ENCODE data around the gene FILIP1. TPM values are rescaled to one million over a fixed set of nuclear protein-coding genes. Genes with fewer than 3 reads are reported as not detected.

FILIP1 gene
- total and polyA plus RNA-seq, 10 of the 15 experiments (the other 5 are each of a cell fraction or from before 2014, with no cell fraction given) = 0.23 to 2.0 (median 0.44) TPM

- ChIA-PET RAD21 (ENCODE audit: unreplicated experiment) (no interaction called here), SMC1A (ENCODE audit: uncharacterized antibody, unreplicated experiment) (no interaction called here), CTCF (interaction anchor here (0.9 kb wide), 1 partner anchor 31 kb away, joined by 3 read pairs; no protein-coding TSS in a partner anchor), POLR2A (no interaction called here)
- H3K9ac ChIP-seq (ENCODE audit: control insufficient read depth, insufficient read depth, low read length) = no peak overlapping the region
- no peak overlapping the region for H3K4me3 ChIP-seq
- no peaks in the 10 kb centered on the region for H3K36me3 ChIP-seq (ENCODE audit: control insufficient read depth in 2 of 2, insufficient read depth in 2 of 2, low read length in 1 of 2)
- H4K20me1 ChIP-seq (ENCODE audit: control insufficient read depth, insufficient read depth) = no peaks in the 10 kb centered on the region
- FAIRE-seq (no peak), DNase-seq (ENCODE audit: low read depth, low spot score) (no peak), ATAC-seq (no peak)
- H3K27ac ChIP-seq (ENCODE audit: control insufficient read depth, insufficient read depth) = no peak overlapping the region
- in situ Hi-C loops (cut with MboI) (no loop called here), intact Hi-C loops (cut with micrococcal nuclease; ENCODE audit: unreplicated experiment) (no loop called here)
- H3K4me2 ChIP-seq (ENCODE audit: control insufficient read depth, insufficient read depth) = no peak overlapping the region
- H3K27me3 ChIP-seq (replicated peaks in 1 of 2; ENCODE audit: control insufficient read depth in 2 of 2, insufficient read depth in 2 of 2, low read length in 1 of 2) = no peaks in the 10 kb centered on the region; a peak in 1 of 4 replicates
- no peak for TF ChIP-seq NR2C1 (IDR thresholded peaks at IDR 0.05)
- no peak for TF ChIP-seq PAX5 (IDR thresholded peaks at IDR 0.05; ENCODE audit: borderline replicate concordance, low read depth, low read length)
- BruUV-seq (replicated peaks) = no TSS peak
- WGBS (ENCODE audit: insufficient coverage, insufficient replicate concordance, low lambda C conversion rate, missing lambda C conversion rate) = 0% methylated on average over 1 of the region's 1 CpG
- no peaks in the 10 kb centered on the region; the same call in 2 of the 3 replicates for H3K9me3 ChIP-seq (replicated peaks; ENCODE audit: control insufficient read depth, insufficient read depth, low read length)
- no peaks in the 10 kb centered on the region for H3K79me2 ChIP-seq (ENCODE audit: control insufficient read depth, insufficient read depth, low read length)
- H3K4me1 ChIP-seq (ENCODE audit: control insufficient read depth, insufficient read depth, low read length) = no peaks in the 10 kb centered on the region
- no peak overlapping the region for H2AFZ ChIP-seq (ENCODE audit: control insufficient read depth, low read depth, low read length)
These were observed 165.8 kb downstream of the FILIP1 start for GRCh38 chr6:75327807-75328206.

- in situ Hi-C loops (cut with MboI) = no loop called here
- H3K79me2 ChIP-seq (ENCODE audit: control insufficient read depth, insufficient read depth, low read length) = no peaks in the 10 kb centered on the region
- no peak for FAIRE-seq
- TF ChIP-seq BHLHE40 (IDR thresholded peaks at IDR 0.05; ENCODE audit: borderline replicate concordance in 1 of 2, low read depth in 2 of 2, low read length in 1 of 2) (no peak), MAX (IDR thresholded peaks at IDR 0.05; ENCODE audit: low read depth, low read length) (no peak), EGR1 (IDR thresholded peaks at IDR 0.05; ENCODE audit: borderline replicate concordance in 1 of 2, low read depth in 2 of 2, low read length in 2 of 2) (no peak), E4F1 (IDR thresholded peaks at IDR 0.05; ENCODE audit: borderline replicate concordance, partially characterized antibody) (no peak), ZNF592 (IDR thresholded peaks at IDR 0.05) (no peak)
- no peak overlapping the region for H3K4me3 ChIP-seq
- ChIA-PET SMC1A (ENCODE audit: uncharacterized antibody, unreplicated experiment) (interaction anchor here (0.6 to 1.3 kb wide), 3 partner anchors 12 to 337 kb away, joined by 3 to 4 read pairs (median 3); no protein-coding TSS in a partner anchor), POLR2A (interaction anchor here (1.0 kb wide), 1 partner anchor 42 kb away, joined by 3 read pairs; the partner anchor contains the start of gene TMEM30A), RAD21 (ENCODE audit: unreplicated experiment) (no interaction called here), CTCF (interaction anchor here (1.2 kb wide), 1 partner anchor 60 kb away, joined by 3 read pairs; no protein-coding TSS in a partner anchor)
- H3K27me3 ChIP-seq (replicated peaks in 1 of 2; ENCODE audit: control insufficient read depth in 2 of 2, insufficient read depth in 2 of 2, low read length in 1 of 2) = no peaks in the 10 kb centered on the region
- no peak overlapping the region for H3K4me2 ChIP-seq (ENCODE audit: control insufficient read depth, insufficient read depth)
- no peaks in the 10 kb centered on the region for H3K4me1 ChIP-seq (ENCODE audit: control insufficient read depth, insufficient read depth, low read length)
- H3K9ac ChIP-seq (ENCODE audit: control insufficient read depth, insufficient read depth, low read length) = no peak overlapping the region
- H3K9me3 ChIP-seq (replicated peaks; ENCODE audit: control insufficient read depth, insufficient read depth, low read length) = no peaks in the 10 kb centered on the region; the same call in 2 of the 3 replicates
- no peaks in the 10 kb centered on the region for H4K20me1 ChIP-seq (ENCODE audit: control insufficient read depth, insufficient read depth)
- DNase-seq (ENCODE audit: low read depth, low spot score) = no peak
- no peak for ATAC-seq
- WGBS (ENCODE audit: insufficient coverage, insufficient replicate concordance, low lambda C conversion rate, missing lambda C conversion rate) = 46% methylated on average over 2 of the region's 2 CpGs
- H2AFZ ChIP-seq (ENCODE audit: control insufficient read depth, low read depth, low read length) = no peak overlapping the region
- no peak overlapping the region for H3K27ac ChIP-seq (ENCODE audit: control insufficient read depth, insufficient read depth)
- H3K36me3 ChIP-seq (ENCODE audit: control insufficient read depth in 2 of 2, insufficient read depth in 2 of 2, low read length in 1 of 2) = no peaks in the 10 kb centered on the region
- intact Hi-C loops (cut with micrococcal nuclease; ENCODE audit: unreplicated experiment) = no loop called here
- BruUV-seq (replicated peaks) = no TSS peak
These were observed 166.9 kb downstream of the FILIP1 start for GRCh38 chr6:75326557-75327258.

Measured in GM12878 (cell line).